Measurements from ENCODE around the gene OR10H4. TPM values are rescaled to one million over a fixed set of nuclear protein-coding genes. Genes with fewer than 3 reads are reported as not detected.

The OR10H4 gene
- total and polyA plus RNA-seq, 12 donors, result not detected

- H3K4me1 ChIP-seq (replicated peaks in 1 of 2), result no peaks in the 10 kb centered on the region
- no peak overlapping the region for H3K27ac ChIP-seq
- H3K4me3 ChIP-seq, result no peak overlapping the region
- no peaks in the 10 kb centered on the region for H3K36me3 ChIP-seq (replicated peaks in 1 of 2)
- intact Hi-C loops (cut with DNase I), result no loop called here
- no peak for DNase-seq
- peaks cover 0 to 7% (median 3%) of the 10 kb centered on the region in 3 donors for H3K9me3 ChIP-seq (replicated peaks in 1 of 3)
- TF ChIP-seq CTCF (IDR thresholded peaks at IDR 0.05) (no peak), POLR2A (IDR thresholded peaks at IDR 0.05) (no peak)
- peaks cover 28% of the 10 kb centered on the region for H3K27me3 ChIP-seq
- WGBS, 4 donors, result 83 to 89% (median 87%) methylated on average over 2 of the region's 2 CpGs
Measured at GRCh38 chr19:15915109-15915508, 33.7 kb upstream of the OR10H4 start.

GRCh38 chr19:15919243-15919642, 29.6 kb upstream of the OR10H4 start:
- Histone ChIP-seq H3K4me1 (replicated peaks in 1 of 2) (no peaks in the 10 kb centered on the region), H3K27ac (no peak overlapping the region), H3K9me3 (replicated peaks in 1 of 3) (peaks cover 0 to 7% (median 3%) of the 10 kb centered on the region in 3 donors), H3K36me3 (replicated peaks in 1 of 2) (no peaks in the 10 kb centered on the region), H3K27me3 (peaks cover 8% of the 10 kb centered on the region), H3K4me3 (no peak overlapping the region)
- WGBS, 4 donors, result 67 to 77% (median 70%) methylated on average over 4 of the region's 4 CpGs
- intact Hi-C loops (cut with DNase I), result no loop called here
- no peak for TF ChIP-seq CTCF (IDR thresholded peaks at IDR 0.05)
- TF ChIP-seq POLR2A (IDR thresholded peaks at IDR 0.05), result no peak
- DNase-seq, result no peak

GRCh38 chr19:15922021-15922420, 26.8 kb upstream of the OR10H4 start:
- 44 to 86% (median 69%) methylated on average over 2 to 4 of the region's 4 CpGs for WGBS, 4 donors
- TF ChIP-seq CTCF (IDR thresholded peaks at IDR 0.05) (no peak), POLR2A (IDR thresholded peaks at IDR 0.05) (no peak)
- no peak for DNase-seq
- H3K27ac ChIP-seq, result no peak overlapping the region
- no peaks in the 10 kb centered on the region for H3K9me3 ChIP-seq (replicated peaks in 1 of 3)
- H3K36me3 ChIP-seq (replicated peaks in 1 of 2), result no peaks in the 10 kb centered on the region
- H3K4me3 ChIP-seq, result no peak overlapping the region
- intact Hi-C loops (cut with DNase I), result no loop called here
- no peaks in the 10 kb centered on the region for H3K27me3 ChIP-seq
- no peaks in the 10 kb centered on the region for H3K4me1 ChIP-seq (replicated peaks in 1 of 2)

- no peaks in the 10 kb centered on the region for H3K9me3 ChIP-seq (replicated peaks in 1 of 3)
- 81 to 83% (median 83%) methylated on average over 8 of the region's 8 CpGs for WGBS, 4 donors
- no peak overlapping the region for H3K27ac ChIP-seq
- TF ChIP-seq CTCF (IDR thresholded peaks at IDR 0.05) (no peak), POLR2A (IDR thresholded peaks at IDR 0.05) (no peak)
- DNase-seq, result no peak
- no peak overlapping the region for H3K4me3 ChIP-seq
- intact Hi-C loops (cut with DNase I), result no loop called here
- H3K27me3 ChIP-seq, result peaks cover 4% of the 10 kb centered on the region
- H3K36me3 ChIP-seq (replicated peaks in 1 of 2), result no peaks in the 10 kb centered on the region
- H3K4me1 ChIP-seq (replicated peaks in 1 of 2), result no peaks in the 10 kb centered on the region
Measured at GRCh38 chr19:15923702-15924101, 25.1 kb upstream of the OR10H4 start.
